ENCODE results near the gene BCLAF1. TPM values are rescaled to one million over a fixed set of nuclear protein-coding genes. Genes with fewer than 3 reads are reported as not detected.

BCLAF1 gene
- total and polyA plus RNA-seq, 9 of the 15 experiments (the other 6 are each of a cell fraction or from before 2014, with no cell fraction given): 65.4 to 286 (median 165) TPM

- no peak for TF ChIP-seq SIN3A (IDR thresholded peaks at IDR 0.05; ENCODE audit: borderline replicate concordance in 2 of 2, control insufficient read depth in 1 of 2, low read depth in 2 of 2, low read length in 2 of 2)
- no peak for TF ChIP-seq ATF1 (CRISPR knock-in tag; IDR thresholded peaks at IDR 0.05)
- TF ChIP-seq ATF1 (tag; IDR thresholded peaks at IDR 0.05): peak; percentile 23; the same call in 1 of the 2 replicates
- TF ChIP-seq RFX5 (IDR thresholded peaks at IDR 0.05; ENCODE audit: low read depth, low read length): peak; percentile 91
- no peak overlapping the region for H3K4me2 ChIP-seq (ENCODE audit: insufficient read depth, low read length)
- H3K4me3 ChIP-seq: no peak overlapping the region
- H4K20me1 ChIP-seq (replicated peaks; ENCODE audit: control insufficient read depth, insufficient read depth, low read length): no peaks in the 10 kb centered on the region
- in situ Hi-C loops (cut with MboI) (no loop called here), intact Hi-C loops (cut with micrococcal nuclease) (loop anchor here (5.0 to 10.0 kb wide), 5 partner anchors 117 to 815 kb away; no protein-coding TSS in a partner anchor)
- H3K36me3 ChIP-seq (ENCODE audit: control insufficient read depth, insufficient read depth, low read length): no peaks in the 10 kb centered on the region
- no peak overlapping the region for H3K9ac ChIP-seq (ENCODE audit: insufficient read depth in 1 of 2, low read depth in 2 of 2, low read length in 2 of 2)
- ChIA-PET CTCF (ENCODE audit: low intra/inter-chr PET ratio) (interaction anchor here (0.6 kb wide), 2 partner anchors 382 to 1205 kb away, joined by 3 to 5 read pairs; no protein-coding TSS in a partner anchor), POLR2A (interaction anchor here (2.3 kb wide), 1 partner anchor 30 kb away, joined by 12 read pairs; the partner anchor contains the start of gene BCLAF1)
- BruUV-seq (replicated peaks): no TSS peak
- peaks cover 7% of the 10 kb centered on the region in 2 experiments; a peak in 4 of 5 replicates for H3K27me3 ChIP-seq (ENCODE audit: control insufficient read depth in 2 of 2, insufficient read depth in 2 of 2, low read length in 2 of 2)
- H3K79me2 ChIP-seq (ENCODE audit: control insufficient read depth, insufficient read depth, low read length): no peaks in the 10 kb centered on the region
- ATAC-seq (no peak), DNase-seq (ENCODE audit: extremely low read depth in 1 of 4, low spot score in 3 of 4) (no peak), FAIRE-seq (no peak)
- no peaks in the 10 kb centered on the region for H3K4me1 ChIP-seq (replicated peaks in 1 of 2; ENCODE audit: control insufficient read depth in 2 of 2, insufficient read depth in 2 of 2, low read length in 2 of 2)
- H3K9me1 ChIP-seq (ENCODE audit: control insufficient read depth, insufficient read depth, low read length): no peaks in the 10 kb centered on the region
- no peak overlapping the region for H2AFZ ChIP-seq (ENCODE audit: low read depth, low read length)
- H3K27ac ChIP-seq (ENCODE audit: extremely low read depth, low read depth, low read length): no peak overlapping the region
- H3K9me3 ChIP-seq (replicated peaks; ENCODE audit: control insufficient read depth, insufficient read depth, low read depth, low read length): no peaks in the 10 kb centered on the region
Observed at GRCh38 chr6:136319732-136320131, 30.1 kb upstream of the BCLAF1 start.

- Histone ChIP-seq H3K27ac (ENCODE audit: extremely low read depth, low read depth, low read length) (no peak overlapping the region), H3K4me2 (ENCODE audit: insufficient read depth, low read length) (no peak overlapping the region), H3K9ac (ENCODE audit: insufficient read depth in 1 of 2, low read depth in 2 of 2, low read length in 2 of 2) (no peak overlapping the region), H3K36me3 (ENCODE audit: control insufficient read depth, insufficient read depth, low read length) (no peaks in the 10 kb centered on the region), H3K9me1 (ENCODE audit: control insufficient read depth, insufficient read depth, low read length) (no peaks in the 10 kb centered on the region), H3K27me3 (ENCODE audit: control insufficient read depth in 2 of 2, insufficient read depth in 2 of 2, low read length in 2 of 2) (peaks cover 0 to 5% of the 10 kb centered on the region in 2 experiments; a peak in 3 of 5 replicates), H3K4me1 (replicated peaks in 1 of 2; ENCODE audit: control insufficient read depth in 2 of 2, insufficient read depth in 2 of 2, low read length in 2 of 2) (no peaks in the 10 kb centered on the region), H2AFZ (ENCODE audit: low read depth, low read length) (no peak overlapping the region), H3K79me2 (ENCODE audit: control insufficient read depth, insufficient read depth, low read length) (no peaks in the 10 kb centered on the region), H4K20me1 (replicated peaks; ENCODE audit: control insufficient read depth, insufficient read depth, low read length) (no peaks in the 10 kb centered on the region), H3K9me3 (replicated peaks; ENCODE audit: control insufficient read depth, insufficient read depth, low read depth, low read length) (no peaks in the 10 kb centered on the region), H3K4me3 (no peak overlapping the region)
- 7% methylated on average over 4 of the region's 4 CpGs for WGBS (ENCODE audit: insufficient coverage, low coverage, missing lambda C conversion rate)
- DNase-seq (ENCODE audit: extremely low read depth in 1 of 4, low spot score in 3 of 4) (no peak), ATAC-seq (no peak), FAIRE-seq (no peak)
- BruUV-seq (replicated peaks): no TSS peak
- ChIA-PET POLR2A (interaction anchor here (0.7 to 2.9 kb wide), 3 partner anchors 15 to 31 kb away, joined by 3 to 12 read pairs (median 9); partner anchors contain the start of gene BCLAF1), CTCF (ENCODE audit: low intra/inter-chr PET ratio) (no interaction called here)
- in situ Hi-C loops (cut with MboI): no loop called here
- intact Hi-C loops (cut with micrococcal nuclease): loop anchor here (5.0 to 10.0 kb wide), 5 partner anchors 116 to 814 kb away; no protein-coding TSS in a partner anchor
- TF ChIP-seq SIN3A (IDR thresholded peaks at IDR 0.05; ENCODE audit: borderline replicate concordance in 2 of 2, control insufficient read depth in 1 of 2, low read depth in 2 of 2, low read length in 2 of 2) (no peak), ASH1L (IDR thresholded peaks at IDR 0.05; ENCODE audit: borderline replicate concordance, low read depth, partially characterized antibody) (no peak), JUND (IDR thresholded peaks at IDR 0.05; ENCODE audit: borderline replicate concordance, low read depth, low read length) (no peak), JUND (tag; IDR thresholded peaks at IDR 0.05; ENCODE audit: borderline replicate concordance, low read depth, low read length) (no peak), PHF8 (IDR thresholded peaks at IDR 0.05; ENCODE audit: borderline replicate concordance, low read length) (no peak), CBX2 (IDR thresholded peaks at IDR 0.05; ENCODE audit: insufficient read depth, low read length, poor library complexity, severe bottlenecking) (peak; percentile 3), MNT (conservative IDR thresholded peaks at IDR 0.05) (no peak)
Observed at GRCh38 chr6:136318676-136319075, 29.0 kb upstream of the BCLAF1 start.
